Transverse colon (tissue), 4 donors: ENCODE results near the gene CYP46A1. TPM values are rescaled to one million over a fixed set of nuclear protein-coding genes. Genes with fewer than 3 reads are reported as not detected.

Experiments used
- DNase-seq: peaks from one replicate; pipeline ENCODE4 v3.0.0-alpha.2; 2019
- H3K27ac ChIP-seq, 4 donors: fragments of 200-600 bp; sonication (generic); 2 replicates each; pipeline ENCODE4 v1.5.1; 2016 to 2018; ENCODE audit warnings: inconsistent platforms in 4 of 4
- H3K27me3 ChIP-seq: fragments of 200-600 bp; sonication (generic); 2 replicates; pipeline ENCODE4 v1.5.1; 2017; ENCODE audit warnings: inconsistent platforms
- H3K36me3 ChIP-seq, 4 donors: fragments of 200-600 bp; sonication (generic); 2 replicates each; pipeline ENCODE4 v1.5.1; 2017 to 2019; ENCODE audit warnings: inconsistent platforms in 4 of 4
- H3K4me1 ChIP-seq, 4 donors: fragments of 200-600 bp; sonication (generic); 2 replicates each; pipeline ENCODE4 v1.5.1; 2017 to 2020; ENCODE audit warnings: inconsistent platforms in 4 of 4
- H3K4me3 ChIP-seq, 4 donors: fragments of 200-600 bp; sonication (generic); 1 replicate in 1 of 4; 2 replicates in 3 of 4; pipeline versions ENCODE4 v1.5.1 to v1.6.1; 2017 to 2019; ENCODE audit warnings: inconsistent platforms in 4 of 4
- H3K9me3 ChIP-seq, 2 donors: fragments of 200-600 bp; sonication (generic); 2 replicates each; pipeline ENCODE4 v1.5.1; 2017 to 2019; ENCODE audit warnings: inconsistent platforms in 2 of 2
- CTCF ChIP-seq, 5 experiments: fragments of 200-600 bp in 3 of 5; fragments of 450-650 bp in 2 of 5; sonication (generic) in 3 of 5; IDR thresholded peaks; 1 replicate in 2 of 5; 2 replicates in 3 of 5; pipeline ENCODE4 v1.5.1; 2016 to 2017; ENCODE audit warnings: antibody characterized with exemption in 5 of 5, inconsistent platforms in 3 of 5, mild to moderate bottlenecking in 2 of 5, moderate library complexity in 1 of 5
- EP300 ChIP-seq: sonication (generic); formaldehyde crosslinking; IDR thresholded peaks from one replicate; pipeline ENCODE4 v1.6.1; 2017; ENCODE audit warnings: antibody characterized with exemption, low read depth
- POLR2A ChIP-seq: fragments of 450-650 bp; IDR thresholded peaks from one replicate; pipeline ENCODE4 v1.6.1; 2016; ENCODE audit warnings: antibody characterized with exemption, mild to moderate bottlenecking, moderate library complexity
- POLR2AphosphoS5 ChIP-seq, 3 donors: sonication (generic); formaldehyde crosslinking; IDR thresholded peaks; one replicate each; pipeline ENCODE4 v1.6.1; 2016; ENCODE audit warnings: antibody characterized with exemption in 3 of 3
- WGBS, 2 donors: methylation state at CpG; one replicate each; pipeline ENCODE4 v1.1.5; 2018; ENCODE audit warnings: low coverage in 1 of 2; 5-methylcytosine and 5-hydroxymethylcytosine counted together
- in situ Hi-C, 4 donors: fragments of 200-750 bp; cut with MboI; loops; one replicate each; pipeline versions ENCODE4 v1.15.0 to v1.15.1; 2017; ENCODE audit warnings: low sequenced_read_pairs in 3 of 4, low pct_ligation_motif_present in 1 of 4, low pct_unique_long_range_greater_than_20kb in 1 of 4
- intact Hi-C: fragments of 100-400 bp; cut with DNase I; formaldehyde crosslinking; loops from one replicate; pipeline ENCODE4 v1.15.1; 2023; ENCODE audit warnings: low total_unique reads
- total RNA-seq, 4 donors: library from RNA; depleted of rRNA; stranded (reverse); fragments of >200 nt; gene quantifications; one replicate each; pipeline ENCODE4 v1.1.0, GENCODE V29; 2016

Gene CYP46A1
- total RNA-seq, 4 donors from 2014 or later = 0.27 to 0.75 (median 0.52) TPM

- TF ChIP-seq CTCF (IDR thresholded peaks at IDR 0.05) (no peak), EP300 (no peak), POLR2A (no peak), POLR2AphosphoS5 (IDR thresholded peaks at IDR 0.05) (no peak)
- in situ Hi-C loops = no loop called here
- 63 to 68% methylated on average over 5 to 7 of the region's 7 CpGs for WGBS, 2 donors
- intact Hi-C loops = no loop called here
- H3K9me3 ChIP-seq = no peaks in the 10 kb centered on the region
- no peaks in the 10 kb centered on the region for H3K36me3 ChIP-seq
- no peak for DNase-seq
- H3K27me3 ChIP-seq = no peaks in the 10 kb centered on the region
- H3K27ac ChIP-seq = peak overlapping the region; percentile 68 to 77 (median 74)
- H3K4me1 ChIP-seq = peaks cover 11 to 37% (median 12%) of the 10 kb centered on the region in 4 donors
- H3K4me3 ChIP-seq = no peak overlapping the region
These were observed 60.8 kb downstream of the CYP46A1 start for GRCh38 chr14:99744873-99745224.

GRCh38 chr14:99745307-99745951 is 61.3 kb downstream of the CYP46A1 start:
- DNase-seq = no peak

GRCh38 chr14:99747167-99747566 is 63.1 kb downstream of the CYP46A1 start:
- no peaks in the 10 kb centered on the region for H3K9me3 ChIP-seq
- H3K27me3 ChIP-seq = peaks cover 3% of the 10 kb centered on the region
- intact Hi-C loops (no loop called here), in situ Hi-C loops (no loop called here)
- TF ChIP-seq EP300 (no peak), CTCF (IDR thresholded peaks at IDR 0.05) (no peak), POLR2A (no peak), POLR2AphosphoS5 (IDR thresholded peaks at IDR 0.05) (no peak)
- 74 to 88% methylated on average over 3 to 7 of the region's 7 CpGs for WGBS, 2 donors
- H3K27ac ChIP-seq = peak overlapping the region in 3 of 4 donors; percentile 74 to 77 (median 74)
- H3K4me3 ChIP-seq = no peak overlapping the region
- peaks cover 11 to 41% (median 17%) of the 10 kb centered on the region in 4 donors for H3K4me1 ChIP-seq
- no peak for DNase-seq
- no peaks in the 10 kb centered on the region for H3K36me3 ChIP-seq

More at GRCh38 chr14:99745307-99745951, 61.3 kb downstream of the CYP46A1 start:
- in situ Hi-C loops (no loop called here), intact Hi-C loops (no loop called here)
- TF ChIP-seq POLR2AphosphoS5 (IDR thresholded peaks at IDR 0.05) (no peak), CTCF (IDR thresholded peaks at IDR 0.05) (no peak), EP300 (no peak), POLR2A (no peak)
- H3K36me3 ChIP-seq = no peaks in the 10 kb centered on the region
- H3K4me1 ChIP-seq = peaks cover 11 to 38% (median 13%) of the 10 kb centered on the region in 4 donors
- WGBS, 2 donors = 18 to 30% methylated on average over 3 to 10 of the region's 10 CpGs
- no peak overlapping the region for H3K4me3 ChIP-seq
- no peaks in the 10 kb centered on the region for H3K9me3 ChIP-seq
- no peaks in the 10 kb centered on the region for H3K27me3 ChIP-seq
- peak overlapping the region; percentile 68 to 77 (median 74) for H3K27ac ChIP-seq

- H3K36me3 ChIP-seq = no peaks in the 10 kb centered on the region
- H3K27ac ChIP-seq = peak overlapping the region in 3 of 4 donors; percentile 18 to 74 (median 74)
- intact Hi-C loops = no loop called here
- no peak for DNase-seq
- TF ChIP-seq CTCF (IDR thresholded peaks at IDR 0.05) (no peak), EP300 (no peak), POLR2AphosphoS5 (IDR thresholded peaks at IDR 0.05) (no peak), POLR2A (no peak)
- no peaks in the 10 kb centered on the region for H3K9me3 ChIP-seq
- H3K4me3 ChIP-seq = no peak overlapping the region
- H3K27me3 ChIP-seq = peaks cover 7% of the 10 kb centered on the region
- H3K4me1 ChIP-seq = peaks cover 16 to 47% (median 23%) of the 10 kb centered on the region in 4 donors
- WGBS, 2 donors = 40 to 72% methylated on average over 1 to 21 of the region's 22 CpGs
- in situ Hi-C loops = no loop called here
These were observed 63.7 kb downstream of the CYP46A1 start for GRCh38 chr14:99747582-99748330.
